GM19468 (cell line): ENCODE measurements around the gene TNNC2.
"Not testable (repeated sequence)": the region's sequence is repeated elsewhere in the genome, so short reads cannot be mapped to it uniquely, and the experiment has no call there.

Experiments
- ATAC-seq: cut with Tn5 transposase; IDR thresholded peaks from one replicate; pipeline ENCODE4 v1.9.1; 2021; ENCODE audit warnings: mild to moderate bottlenecking, moderate library complexity, moderate number of reproducible peaks; ENCODE audit not compliant: unreplicated experiment; ENCODE audit errors: extremely low read depth

Gene TNNC2

DNA sequence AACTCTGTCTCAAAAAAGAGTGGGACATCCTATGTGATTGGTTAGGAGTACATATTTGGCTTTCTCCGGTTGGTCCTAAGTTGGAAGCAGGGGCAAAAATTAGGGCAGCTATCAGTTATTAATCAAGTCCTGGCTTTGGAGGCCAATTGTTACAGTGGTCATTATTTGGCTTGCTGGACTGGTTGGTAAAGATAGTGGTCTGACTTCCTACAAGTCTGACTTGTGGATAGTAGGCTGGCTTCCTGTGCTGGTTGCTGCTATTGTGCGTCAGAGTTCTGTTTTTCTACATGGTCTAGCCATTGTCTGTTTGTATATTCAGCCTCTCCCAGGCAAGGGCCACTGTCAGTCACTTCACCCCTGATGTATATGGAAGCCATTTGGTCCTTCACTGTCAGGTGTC is 23.1 kb upstream of the TNNC2 start:
- no peak for ATAC-seq

- ATAC-seq, result no peak
Measured at GRCh38 chr20:45848969-45849582, 22.0 kb upstream of the TNNC2 start.

DNA sequence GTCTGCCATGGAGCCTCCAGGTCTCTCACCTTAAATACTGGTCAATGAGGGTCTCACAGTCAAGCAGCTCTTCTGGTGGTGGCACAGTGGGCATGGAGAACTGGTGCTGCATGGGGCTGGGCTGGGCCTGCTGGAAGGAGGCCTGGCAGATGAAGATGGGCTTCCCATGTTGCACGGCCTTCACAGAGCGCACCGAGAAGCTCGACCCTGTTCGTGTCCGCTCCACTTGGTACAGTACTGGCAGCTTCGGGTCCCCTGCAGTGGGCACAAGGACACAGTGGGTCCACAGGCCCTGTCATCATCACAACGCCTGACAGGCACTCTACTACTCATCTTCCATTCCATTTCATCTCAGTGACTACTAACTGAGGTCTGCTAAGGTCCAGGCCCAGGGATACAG is 21.3 kb upstream of the TNNC2 start:
- ATAC-seq, result no peak

DNA sequence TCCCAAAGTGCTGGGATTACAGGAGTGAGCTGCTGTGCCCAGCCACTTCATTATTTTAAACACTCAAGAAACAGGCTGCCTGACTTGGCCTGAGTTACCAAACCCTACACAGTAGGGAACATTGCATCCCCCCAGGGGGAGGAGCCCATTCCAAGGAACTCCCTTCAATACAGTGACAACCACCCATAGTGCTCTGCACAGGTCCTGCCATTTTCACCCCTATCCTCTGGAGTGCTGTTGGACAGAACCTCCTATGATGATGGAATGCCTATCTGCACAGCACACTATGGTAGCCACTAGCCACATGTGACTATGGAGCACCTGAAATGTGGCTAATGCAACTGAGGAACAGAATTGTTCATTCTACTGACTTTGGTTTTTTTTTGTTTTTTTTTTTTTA is 18.3 kb upstream of the TNNC2 start:
- no peak for ATAC-seq

- ATAC-seq, result no peak
Measured at GRCh38 chr20:45843506-45843905, 16.4 kb upstream of the TNNC2 start.

DNA sequence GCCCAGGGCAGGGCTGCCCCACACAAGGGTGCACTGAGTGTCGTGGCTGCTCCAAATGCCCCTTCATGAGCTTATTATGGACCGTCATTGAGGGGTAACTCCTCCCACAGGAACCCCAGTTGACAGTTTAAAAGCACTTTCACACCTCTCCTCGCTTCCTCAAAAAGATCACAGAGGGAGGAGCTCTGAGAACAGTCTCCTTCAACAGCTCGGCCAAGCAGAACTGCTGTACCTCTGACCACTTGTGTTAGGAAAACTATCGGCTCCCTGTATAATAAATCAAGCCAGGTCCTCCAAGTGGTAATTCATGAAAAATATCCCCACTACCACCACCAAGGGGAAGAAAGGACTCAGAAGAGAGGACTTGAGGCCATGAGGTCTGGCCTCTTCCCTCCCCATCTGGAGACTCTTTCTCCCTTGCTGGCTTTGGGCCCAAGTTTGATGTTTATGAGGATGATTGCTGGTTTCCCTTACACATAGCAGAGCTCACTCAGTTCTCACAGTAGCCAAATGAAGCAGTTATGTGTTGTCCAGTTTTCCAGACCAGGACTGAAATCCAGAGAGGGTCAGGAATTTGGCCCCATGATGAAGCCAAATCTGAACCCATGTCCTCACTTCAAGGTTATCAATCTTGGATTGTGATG is 15.2 kb upstream of the TNNC2 start:
- ATAC-seq, result no peak

DNA sequence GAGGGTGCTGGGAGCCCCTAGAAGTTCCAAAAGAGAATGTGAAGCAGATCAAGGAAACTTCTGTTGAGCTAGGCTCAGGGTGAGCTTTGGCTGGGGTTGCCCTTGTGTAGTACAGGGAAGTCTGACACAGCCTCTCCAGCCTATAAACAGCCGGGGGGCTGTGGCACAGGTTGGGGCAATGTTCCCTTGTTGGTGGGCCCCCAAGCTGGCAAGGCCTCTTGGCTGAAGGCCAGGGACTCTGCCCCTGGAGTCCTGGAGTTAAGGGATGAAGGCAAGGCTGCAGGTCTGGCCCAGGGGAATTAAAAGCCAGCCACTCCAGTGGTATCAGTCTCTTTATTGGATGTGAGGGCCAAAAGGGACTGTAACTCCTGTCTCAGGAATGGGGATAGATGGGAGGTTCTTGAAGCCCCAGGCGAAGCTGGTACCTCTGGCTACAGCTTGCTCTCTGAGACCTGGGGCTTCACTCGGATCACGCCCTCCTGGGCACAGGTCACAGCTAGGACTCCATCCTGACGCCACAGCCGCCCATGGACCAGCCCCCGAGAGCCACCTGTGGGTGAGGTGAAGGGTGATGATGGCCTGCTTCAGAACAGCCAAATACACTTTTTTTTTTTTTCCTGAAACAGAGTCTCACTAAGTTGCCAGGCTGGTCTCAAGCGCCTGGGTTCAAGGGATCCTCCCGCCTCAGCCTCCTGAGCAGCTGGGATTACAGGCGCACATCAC is 14.5 kb upstream of the TNNC2 start:
- no peak for ATAC-seq

DNA sequence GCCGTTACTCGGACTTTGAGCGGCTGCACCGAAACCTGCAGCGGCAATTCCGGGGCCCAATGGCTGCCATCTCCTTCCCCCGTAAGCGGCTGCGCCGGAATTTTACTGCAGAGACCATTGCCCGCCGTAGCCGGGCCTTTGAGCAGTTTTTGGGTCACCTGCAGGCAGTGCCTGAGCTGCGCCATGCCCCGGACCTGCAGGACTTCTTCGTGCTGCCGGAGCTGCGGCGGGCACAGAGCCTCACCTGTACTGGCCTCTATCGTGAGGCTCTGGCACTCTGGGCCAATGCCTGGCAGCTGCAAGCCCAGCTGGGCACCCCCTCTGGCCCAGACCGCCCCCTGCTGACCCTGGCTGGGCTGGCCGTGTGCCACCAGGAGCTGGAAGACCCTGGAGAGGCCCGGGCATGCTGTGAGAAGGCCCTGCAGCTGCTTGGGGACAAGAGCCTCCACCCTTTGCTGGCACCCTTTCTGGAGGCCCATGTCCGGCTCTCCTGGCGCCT is 13.6 kb upstream of the TNNC2 start:
- no peak for ATAC-seq

GRCh38 chr20:45836841-45837240 is 9.7 kb upstream of the TNNC2 start:
- ATAC-seq, result no peak

GRCh38 chr20:45835825-45836224 is 8.7 kb upstream of the TNNC2 start:
- no peak for ATAC-seq

GRCh38 chr20:45835329-45835765 is 8.2 kb upstream of the TNNC2 start:
- no peak for ATAC-seq

DNA sequence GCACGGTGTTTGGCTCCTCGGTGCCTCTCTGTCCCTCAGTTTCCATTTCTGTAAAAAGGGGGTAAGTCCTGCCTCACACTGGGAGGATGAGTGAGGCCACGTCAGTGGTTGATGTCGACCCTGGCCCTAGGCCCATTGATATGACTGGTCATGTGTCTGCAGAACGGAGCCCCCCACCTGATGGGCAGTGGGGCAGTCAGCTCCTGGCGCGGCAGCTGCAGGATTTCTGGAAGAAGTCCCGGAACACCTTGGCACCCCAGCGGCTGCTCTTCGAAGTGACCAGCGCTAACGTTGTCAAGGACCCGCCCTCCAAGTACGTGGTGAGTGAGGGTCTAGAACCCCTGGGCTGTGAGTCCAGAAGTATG is 7.7 kb upstream of the TNNC2 start:
- ATAC-seq, result no peak

DNA sequence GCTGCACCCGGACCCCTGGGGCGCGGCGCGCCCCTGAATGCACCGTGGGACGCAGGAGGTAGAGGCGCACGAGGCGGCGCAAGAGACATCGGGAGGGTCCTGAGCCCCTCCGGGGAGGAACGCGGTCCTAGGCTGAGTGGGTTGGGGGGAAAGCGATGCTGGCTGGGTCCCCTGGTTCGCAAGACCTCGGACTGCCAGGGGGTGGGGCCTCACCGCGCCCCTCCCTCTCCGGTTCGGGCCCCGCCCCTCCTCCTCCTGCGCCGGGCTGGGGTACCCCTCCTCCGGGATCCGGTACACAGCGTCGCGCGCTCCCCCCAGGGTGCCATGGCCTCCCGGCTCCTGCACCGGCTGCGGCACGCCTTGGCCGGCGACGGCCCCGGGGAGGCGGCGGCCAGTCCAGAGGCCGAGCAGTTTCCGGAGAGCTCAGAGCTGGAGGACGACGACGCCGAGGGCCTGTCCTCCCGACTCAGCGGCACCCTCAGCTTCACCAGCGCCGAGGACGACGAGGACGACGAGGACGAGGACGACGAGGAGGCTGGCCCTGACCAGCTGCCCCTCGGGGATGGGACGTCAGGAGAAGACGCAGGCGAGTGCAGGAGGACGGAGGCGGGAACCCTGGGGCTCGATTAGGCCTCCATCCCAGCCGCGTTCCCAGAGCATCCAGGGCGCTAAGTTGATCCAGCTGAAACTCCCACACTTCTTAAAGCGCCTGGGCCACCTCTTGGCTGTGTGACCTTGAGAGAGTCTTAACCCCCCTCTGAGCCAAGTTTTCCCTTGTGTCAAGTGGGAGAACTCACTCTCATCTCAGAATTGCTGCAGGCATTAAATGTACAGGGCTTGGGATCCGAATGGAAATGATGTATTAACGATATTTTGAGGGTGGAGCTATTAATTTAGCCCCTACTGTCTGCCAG is 7.0 kb upstream of the TNNC2 start:
- no peak for ATAC-seq

DNA sequence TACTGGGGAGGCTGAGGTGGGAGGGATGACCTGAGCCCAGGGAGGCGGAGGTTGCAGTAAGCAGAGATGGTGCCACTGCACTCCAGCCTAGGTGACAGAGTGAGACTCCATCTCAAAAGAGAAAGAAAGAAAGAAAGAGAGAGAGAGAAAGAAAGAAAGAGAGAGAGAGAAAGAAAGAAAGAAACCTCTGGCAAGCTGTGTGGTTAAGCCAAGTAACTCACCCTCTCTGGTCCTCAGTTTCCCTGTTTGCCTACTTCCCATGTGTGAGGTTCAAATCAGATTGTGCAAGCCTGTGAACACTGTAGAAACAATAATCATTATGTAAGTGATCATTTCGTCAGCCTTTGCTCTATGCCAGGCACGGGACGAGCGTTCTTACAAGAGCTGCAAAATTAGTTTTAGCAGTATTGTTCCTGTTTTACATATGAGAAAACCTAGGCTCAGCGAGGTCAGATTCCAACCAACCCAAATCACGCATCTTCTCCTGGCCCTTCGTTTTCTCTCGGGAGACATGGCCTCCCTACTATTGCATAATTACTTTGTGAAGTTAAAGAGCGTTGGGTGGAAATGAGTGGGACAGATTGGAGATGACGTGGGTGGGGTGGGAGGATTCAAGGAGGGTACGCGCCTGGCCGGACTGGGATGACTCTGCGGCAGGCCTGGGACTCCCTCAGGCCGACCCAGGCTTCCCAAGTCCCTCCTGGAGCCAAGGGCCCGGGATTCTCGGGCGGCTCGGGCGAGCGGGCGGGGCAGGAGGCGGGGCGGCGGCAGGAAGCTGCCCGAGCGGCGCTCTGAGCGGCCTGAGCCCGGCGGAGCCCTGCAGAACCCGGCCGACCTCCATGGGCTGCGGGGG is 6.1 kb upstream of the TNNC2 start, which contains the start of gene SNX21:
Gene SNX21 (plus strand): TSS at position 770 of the 853 bp plus-strand sequence. CDS start 121 bp downstream, outside the sequence.
- ATAC-seq, result no peak

DNA sequence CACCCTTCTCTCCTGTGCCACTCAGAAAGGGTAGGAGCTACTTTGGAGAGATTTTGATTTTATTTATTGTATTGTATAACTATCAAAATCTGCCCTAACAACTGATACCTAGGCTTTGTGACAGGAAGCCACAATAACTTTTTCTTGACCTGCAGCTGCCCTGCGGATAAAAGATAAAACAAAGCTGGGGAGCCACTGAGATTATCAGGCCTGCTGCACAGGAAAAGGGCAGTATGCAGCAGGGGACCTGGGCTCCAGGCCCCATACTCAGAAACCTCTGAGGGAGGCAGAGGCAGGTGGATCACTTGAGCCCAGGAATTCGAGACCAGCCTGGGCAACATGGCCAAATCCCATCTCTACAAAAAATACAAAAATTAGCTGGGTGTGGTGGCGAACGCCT is 5.5 kb upstream of the TNNC2 start:
- ATAC-seq, result no peak

- not testable (repeated sequence) for ATAC-seq
Measured at GRCh38 chr20:45829673-45830106, 2.6 kb upstream of the TNNC2 start.

GRCh38 chr20:45828589-45828988 is 1.5 kb upstream of the TNNC2 start:
- no peak for ATAC-seq

GRCh38 chr20:45827712-45828111 is 600 bp upstream of the TNNC2 start:
- ATAC-seq, result no peak

- no peak for ATAC-seq
Measured at GRCh38 chr20:45826381-45827019, 612 bp downstream of the TNNC2 start.
